Upper lobe of left lung (tissue), 6 donors: ENCODE data around the gene GNAZ. TPM values are rescaled to one million over a fixed set of nuclear protein-coding genes. Genes with fewer than 3 reads are reported as not detected.

Experiments used
- ATAC-seq, 2 donors: fragments of 200-7000 bp; cut with Tn5 transposase; one replicate each; pipeline ENCODE4 v1.9.1; 2022; ENCODE audit warnings: mild to moderate bottlenecking in 2 of 2, moderate library complexity in 2 of 2; ENCODE audit not compliant: low FRiP score in 2 of 2
- DNase-seq, 2 donors: peaks; one replicate each; pipeline ENCODE4 v3.0.0-alpha.2; 2019 to 2020
- H3K27ac ChIP-seq, 4 donors: fragments of 200-600 bp; sonication (generic); one replicate each; pipeline ENCODE4 v1.5.1; 2016 to 2019
- H3K27me3 ChIP-seq, 4 donors: fragments of 200-600 bp; sonication (generic); one replicate each; pipeline ENCODE4 v1.5.1; 2017 to 2019
- H3K36me3 ChIP-seq, 4 donors: fragments of 200-600 bp; sonication (generic); one replicate each; pipeline ENCODE4 v1.5.1; 2016 to 2019
- H3K4me1 ChIP-seq, 4 donors: fragments of 200-600 bp; sonication (generic); one replicate each; pipeline ENCODE4 v1.5.1; 2018 to 2019
- H3K4me3 ChIP-seq, 4 donors: fragments of 200-600 bp; sonication (generic); one replicate each; pipeline ENCODE4 v1.5.1; 2017 to 2019; ENCODE audit warnings: mild to moderate bottlenecking in 2 of 4, moderate library complexity in 1 of 4
- H3K9me3 ChIP-seq, 4 donors: fragments of 200-600 bp; sonication (generic); one replicate each; pipeline ENCODE4 v1.5.1; 2018 to 2019
- CTCF ChIP-seq, 6 experiments: fragments of 450-650 bp in 4 of 6; fragments of 200-600 bp in 2 of 6; sonication (generic) in 2 of 6; IDR thresholded peaks; one replicate each; pipeline ENCODE4 v1.5.1; 2016 to 2019; ENCODE audit warnings: antibody characterized with exemption in 6 of 6
- EP300 ChIP-seq, 4 donors: sonication (generic); formaldehyde crosslinking; IDR thresholded peaks; one replicate each; pipeline ENCODE4 v1.5.1; 2017; ENCODE audit warnings: antibody characterized with exemption in 4 of 4, control low read depth in 2 of 4
- POLR2A ChIP-seq, 4 donors: fragments of 450-650 bp; IDR thresholded peaks; one replicate each; pipeline ENCODE4 v1.5.1; 2016 to 2017; ENCODE audit warnings: antibody characterized with exemption in 4 of 4, mild to moderate bottlenecking in 2 of 4
- POLR2AphosphoS5 ChIP-seq, 2 donors: sonication (generic); formaldehyde crosslinking; IDR thresholded peaks; one replicate each; pipeline ENCODE4 v1.5.1; 2017; ENCODE audit warnings: antibody characterized with exemption in 2 of 2
- WGBS, 2 donors: methylation state at CpG; one replicate each; pipeline ENCODE4 v1.1.5; 2017 to 2018; 5-methylcytosine and 5-hydroxymethylcytosine counted together
- total RNA-seq, 6 donors: library from RNA; depleted of rRNA in 4 of 6; stranded (reverse); fragments of >200 nt in 4 of 6; gene quantifications; one replicate each; pipeline versions ENCODE4 v1.1.0 to v1.2.1, GENCODE V29; 2016 to 2021
- donor health status: DM: no; HTN: no; CAD: no; lungs with moderate emphysema.
- donor health status: DM: no; HTN: yes; CAD: no; lungs with severe emphysema.

The GNAZ gene
- total RNA-seq, 6 donors from 2014 or later: 0.80 to 7.3 (median 2.7) TPM; not detected in 1

- ATAC-seq: no peak
- WGBS, 2 donors: 56 to 66% methylated on average over 7 to 8 of the region's 8 CpGs
Measured at GRCh38 chr22:23163665-23164064, 93.3 kb downstream of the GNAZ start.

GRCh38 chr22:23164091-23164490 is 93.8 kb downstream of the GNAZ start:
- peaks cover 0 to 16% (median 4%) of the 10 kb centered on the region in 4 donors for H3K4me1 ChIP-seq
- no peak for ATAC-seq
- no peak overlapping the region for H3K4me3 ChIP-seq
- DNase-seq: no peak
- H3K9me3 ChIP-seq: no peaks in the 10 kb centered on the region
- WGBS, 2 donors: 67 to 69% methylated on average over 11 of the region's 11 CpGs
- peak overlapping the region in 1 of 4 donors; percentile 13 for H3K27ac ChIP-seq
- no peaks in the 10 kb centered on the region for H3K27me3 ChIP-seq
- no peak for TF ChIP-seq POLR2AphosphoS5 (IDR thresholded peaks at IDR 0.05)
- no peak for TF ChIP-seq EP300 (IDR thresholded peaks at IDR 0.05)
- no peak for TF ChIP-seq POLR2A (IDR thresholded peaks at IDR 0.05)
- no peak for TF ChIP-seq CTCF (IDR thresholded peaks at IDR 0.05)
- H3K36me3 ChIP-seq: no peaks in the 10 kb centered on the region

More at GRCh38 chr22:23163665-23164064, 93.3 kb downstream of the GNAZ start:
- H3K27ac ChIP-seq: peak overlapping the region in 2 of 4 donors; percentile 13 to 26
- no peaks in the 10 kb centered on the region for H3K27me3 ChIP-seq
- no peak overlapping the region for H3K4me3 ChIP-seq
- H3K9me3 ChIP-seq: no peaks in the 10 kb centered on the region
- TF ChIP-seq EP300 (IDR thresholded peaks at IDR 0.05): no peak
- no peak for TF ChIP-seq CTCF (IDR thresholded peaks at IDR 0.05)
- peak in 1 of 2 donors; percentile 19 for TF ChIP-seq POLR2AphosphoS5 (IDR thresholded peaks at IDR 0.05)
- TF ChIP-seq POLR2A (IDR thresholded peaks at IDR 0.05): no peak
- DNase-seq: no peak
- H3K4me1 ChIP-seq: peaks cover 0 to 20% (median 4%) of the 10 kb centered on the region in 4 donors
- no peaks in the 10 kb centered on the region for H3K36me3 ChIP-seq

- Histone ChIP-seq H3K9me3 (no peaks in the 10 kb centered on the region), H3K27ac (no peak overlapping the region), H3K4me1 (peaks cover 0 to 16% (median 4%) of the 10 kb centered on the region in 4 donors), H3K27me3 (no peaks in the 10 kb centered on the region), H3K4me3 (no peak overlapping the region), H3K36me3 (no peaks in the 10 kb centered on the region)
- DNase-seq (no peak), ATAC-seq (no peak)
- WGBS, 2 donors: 70 to 82% methylated on average over 5 to 6 of the region's 6 CpGs
- no peak for TF ChIP-seq POLR2AphosphoS5 (IDR thresholded peaks at IDR 0.05)
- TF ChIP-seq POLR2A (IDR thresholded peaks at IDR 0.05): no peak
- TF ChIP-seq EP300 (IDR thresholded peaks at IDR 0.05): no peak
- TF ChIP-seq CTCF (IDR thresholded peaks at IDR 0.05): no peak
Measured at GRCh38 chr22:23166042-23166831, 95.9 kb downstream of the GNAZ start.

- 85 to 88% methylated on average over 8 to 9 of the region's 10 CpGs for WGBS, 2 donors
- Histone ChIP-seq H3K27me3 (no peaks in the 10 kb centered on the region), H3K9me3 (no peaks in the 10 kb centered on the region), H3K27ac (no peak overlapping the region), H3K36me3 (no peaks in the 10 kb centered on the region), H3K4me1 (peaks cover 0 to 16% (median 4%) of the 10 kb centered on the region in 4 donors), H3K4me3 (no peak overlapping the region)
- no peak for ATAC-seq
- no peak for DNase-seq
- TF ChIP-seq EP300 (IDR thresholded peaks at IDR 0.05): no peak
- TF ChIP-seq POLR2AphosphoS5 (IDR thresholded peaks at IDR 0.05): no peak
Measured at GRCh38 chr22:23166841-23167616, 96.7 kb downstream of the GNAZ start.

GRCh38 chr22:23168391-23169042 is 98.2 kb downstream of the GNAZ start:
- ATAC-seq (no peak), DNase-seq (no peak)
- H3K27me3 ChIP-seq: no peaks in the 10 kb centered on the region
- no peaks in the 10 kb centered on the region for H3K9me3 ChIP-seq
- TF ChIP-seq POLR2A (IDR thresholded peaks at IDR 0.05) (no peak), CTCF (IDR thresholded peaks at IDR 0.05) (no peak), EP300 (IDR thresholded peaks at IDR 0.05) (no peak), POLR2AphosphoS5 (IDR thresholded peaks at IDR 0.05) (no peak)
- H3K27ac ChIP-seq: no peak overlapping the region
- no peak overlapping the region for H3K4me3 ChIP-seq
- H3K4me1 ChIP-seq: peaks cover 0 to 9% (median 4%) of the 10 kb centered on the region in 4 donors
- WGBS, 2 donors: 88 to 96% methylated on average over 7 to 8 of the region's 9 CpGs
- no peaks in the 10 kb centered on the region for H3K36me3 ChIP-seq
